T-helper 22 cell (primary cell): ENCODE measurements around the gene CEACAM16.

ENCODE experiments used
- DNase-seq: peaks from one replicate; pipeline ENCODE4 v3.0.0-alpha.2; 2020; ENCODE audit warnings: low read depth

The CEACAM16 gene

DNA sequence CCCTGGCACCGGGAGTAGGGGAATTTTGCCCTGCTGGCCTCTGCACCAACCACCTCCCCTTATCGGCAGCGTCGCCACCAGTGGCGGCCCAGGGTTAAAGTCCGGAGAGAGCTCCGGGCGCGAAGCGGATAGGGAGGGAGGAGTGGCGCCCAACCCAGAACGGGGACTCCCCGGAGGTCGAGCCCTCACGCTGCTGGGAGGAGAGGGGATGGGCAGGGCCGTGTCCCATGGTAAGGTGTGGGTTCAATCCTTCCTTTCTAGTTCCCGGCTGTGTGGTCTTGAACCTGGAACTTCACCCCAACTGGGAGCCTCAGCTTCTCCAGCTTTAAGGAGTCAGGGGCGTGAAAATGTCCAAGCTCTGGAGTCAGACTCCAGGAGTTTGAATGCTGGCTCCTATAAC lies 26.3 kb downstream of the CEACAM16 start:
- no peak for DNase-seq

DNA sequence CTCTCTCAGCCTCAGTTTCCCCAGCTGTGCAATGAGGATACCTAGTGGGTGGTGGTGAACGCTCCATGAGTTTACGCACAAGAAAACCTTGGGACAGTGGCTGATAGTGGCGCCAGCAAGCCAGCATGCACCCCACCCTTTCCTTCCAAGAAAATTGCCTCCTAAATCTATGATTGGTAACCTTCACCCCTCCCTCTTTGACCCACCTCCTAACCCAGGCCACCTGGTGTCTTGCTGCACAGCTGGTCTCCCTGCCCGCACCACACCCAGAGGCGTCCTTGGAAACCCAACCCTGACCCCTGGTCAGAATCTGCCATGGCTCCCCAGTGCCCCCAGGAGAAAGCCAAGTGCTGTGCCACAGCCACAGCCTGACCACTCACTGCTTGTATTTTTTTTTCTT lies 26.7 kb downstream of the CEACAM16 start:
- DNase-seq, result no peak

DNA sequence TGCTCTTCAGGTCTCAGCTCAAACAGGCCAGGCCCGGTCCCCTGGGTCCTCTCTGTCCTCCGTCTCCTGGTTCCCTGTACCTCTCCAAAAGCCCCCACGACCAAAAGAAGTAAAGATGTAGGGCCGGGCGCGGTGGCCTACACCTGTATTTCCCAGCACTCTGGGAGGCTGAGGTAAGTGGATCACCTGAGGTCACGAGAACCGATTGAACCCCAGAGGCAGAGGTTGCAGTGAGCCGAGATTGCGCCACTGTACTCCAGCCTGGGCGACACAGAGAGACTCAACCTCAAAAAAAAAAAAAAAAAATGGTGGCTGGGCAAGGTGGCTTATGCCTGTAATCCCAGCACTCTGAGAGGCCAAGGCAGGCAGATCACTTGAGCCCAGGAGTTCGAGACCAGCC lies 27.5 kb downstream of the CEACAM16 start:
- no peak for DNase-seq

DNA sequence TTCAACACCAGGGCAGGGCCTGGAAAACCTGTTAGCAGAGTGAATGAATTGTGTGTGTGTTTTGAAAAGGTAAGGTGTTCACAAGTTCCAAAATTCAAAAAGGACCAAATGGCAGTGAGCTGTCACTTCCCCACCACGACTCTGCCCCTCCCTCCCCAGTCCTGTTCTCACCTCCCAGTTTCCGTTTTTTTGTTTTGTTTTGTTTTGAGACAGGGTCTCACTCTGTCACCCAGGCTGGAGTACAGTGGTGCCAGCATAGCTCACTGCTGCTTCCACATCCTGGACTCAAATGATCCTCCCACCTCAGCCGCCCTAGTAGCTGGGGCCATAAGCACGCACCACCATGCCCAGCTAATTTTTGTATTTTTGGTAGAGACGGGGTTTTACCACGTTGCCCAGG lies 29.2 kb downstream of the CEACAM16 start:
- DNase-seq, result no peak

DNA sequence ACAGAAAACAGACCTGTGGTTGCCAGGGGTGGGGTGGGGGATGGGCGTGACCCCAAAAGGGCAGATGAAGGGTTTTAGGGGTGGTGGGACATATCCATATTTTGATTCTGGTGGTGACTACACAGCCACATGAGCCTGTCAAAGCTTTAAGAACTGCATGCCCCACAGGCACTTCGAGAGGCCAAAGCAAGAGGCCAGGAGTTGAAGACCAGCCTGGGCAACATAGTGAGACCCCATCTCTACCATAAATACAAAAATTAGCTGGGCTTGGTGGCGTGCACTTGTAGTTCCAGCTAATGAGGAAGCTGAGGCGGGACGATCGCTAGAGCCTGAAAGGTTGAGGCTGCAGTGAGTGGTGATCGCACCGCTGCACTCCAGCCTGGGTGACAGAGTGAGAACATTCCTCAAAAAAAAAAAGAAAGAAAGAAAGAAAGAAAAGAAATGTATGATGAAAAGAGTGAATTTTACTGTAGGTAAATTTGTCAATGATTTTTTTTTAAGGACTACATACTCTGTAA lies 30.6 kb downstream of the CEACAM16 start:
- DNase-seq, result no peak

DNA sequence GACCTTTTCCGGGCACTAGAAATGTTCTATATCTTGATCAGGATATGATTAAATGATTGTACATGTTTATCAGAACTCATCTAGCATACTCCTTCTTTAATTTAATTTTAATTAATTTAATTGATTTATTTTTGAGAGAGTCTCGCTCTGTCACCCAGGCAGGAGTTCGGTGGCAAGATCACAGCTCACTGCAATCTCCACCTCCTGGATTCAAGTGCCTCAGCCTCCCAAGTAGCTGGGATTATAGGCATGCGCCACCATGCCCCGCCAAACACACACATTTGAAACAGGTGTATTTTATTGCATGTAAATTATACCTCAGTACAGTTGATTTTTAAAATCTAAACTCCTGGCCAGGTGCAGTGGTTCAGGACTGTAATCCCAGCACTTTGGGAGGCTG lies 32.1 kb downstream of the CEACAM16 start:
- no peak for DNase-seq

DNA sequence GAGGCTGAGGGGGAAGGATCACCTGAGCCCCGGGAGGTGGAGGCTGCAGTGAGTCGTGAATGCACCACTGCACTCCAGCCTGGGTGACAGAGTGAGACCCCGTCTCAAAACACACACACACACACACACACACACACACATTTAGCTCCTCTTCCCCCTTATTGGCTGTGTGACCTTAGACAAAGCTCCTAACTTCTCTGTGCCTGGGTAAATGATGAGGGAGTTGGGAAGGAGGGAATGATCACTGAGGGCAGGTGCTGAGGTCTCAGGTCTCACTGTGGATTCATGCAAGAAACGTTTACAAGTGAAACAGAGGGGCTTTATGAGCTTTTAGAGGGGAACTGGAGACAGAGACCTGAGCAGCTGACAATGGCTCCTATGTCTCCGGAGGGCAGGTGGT lies 32.7 kb downstream of the CEACAM16 start:
- DNase-seq, result no peak

DNA sequence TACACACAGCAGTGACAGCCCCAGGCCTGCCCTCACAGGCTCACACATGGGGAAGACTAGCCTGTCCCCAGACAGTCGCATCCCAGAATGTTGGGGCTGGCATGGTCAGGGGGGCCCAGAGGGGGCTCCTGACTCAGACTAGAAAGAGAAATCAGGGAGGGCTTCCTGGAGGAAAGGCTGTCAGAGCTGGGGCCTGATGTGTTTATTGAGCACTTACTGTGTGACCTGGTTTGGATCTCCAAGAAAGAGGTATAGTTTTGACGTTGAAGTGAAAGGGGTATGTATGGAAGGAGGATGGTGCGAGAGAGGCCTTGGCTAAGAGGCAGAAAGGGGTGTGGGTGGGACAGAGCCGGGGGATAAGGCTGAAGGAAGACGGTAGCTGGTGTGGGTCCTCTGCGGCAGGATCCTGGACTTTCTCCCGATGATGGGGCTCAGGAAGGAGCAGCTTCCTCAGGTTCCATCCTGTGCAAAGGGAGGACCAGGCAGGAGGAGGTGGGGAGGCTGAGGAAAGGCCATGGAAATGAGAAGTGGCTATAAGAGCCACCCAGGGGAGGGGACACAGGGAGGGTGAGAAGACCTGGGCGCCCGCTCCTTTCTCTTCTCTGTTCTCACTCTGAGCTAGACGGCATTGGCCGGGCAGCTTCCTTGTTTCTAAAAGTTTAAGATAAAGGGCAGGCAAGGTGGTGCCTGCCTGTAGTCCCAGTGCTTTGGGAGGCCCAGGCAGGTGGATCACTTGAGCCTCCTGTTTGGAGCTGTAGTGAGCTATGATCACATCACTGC lies 33.5 kb downstream of the CEACAM16 start:
- DNase-seq, result no peak

DNA sequence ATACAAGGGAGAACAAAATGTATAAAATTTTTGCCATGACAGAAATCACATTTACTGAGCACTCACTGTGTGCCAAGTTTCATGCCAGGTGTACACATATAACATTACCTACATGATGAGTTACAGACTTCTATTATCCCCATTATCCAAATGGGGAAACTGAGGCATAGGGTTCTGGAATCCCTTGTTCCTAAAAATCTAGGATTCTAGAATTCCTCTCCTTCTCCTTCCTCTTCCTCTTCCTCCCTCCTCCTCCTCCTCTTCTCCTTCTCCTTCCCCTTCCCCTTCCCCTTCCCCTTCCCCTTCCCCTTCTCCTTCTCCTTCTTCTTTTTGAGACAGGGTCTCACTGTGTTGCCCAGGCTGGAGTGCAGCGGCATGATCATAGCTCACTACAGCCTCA lies 35.4 kb downstream of the CEACAM16 start:
- no peak for DNase-seq

DNA sequence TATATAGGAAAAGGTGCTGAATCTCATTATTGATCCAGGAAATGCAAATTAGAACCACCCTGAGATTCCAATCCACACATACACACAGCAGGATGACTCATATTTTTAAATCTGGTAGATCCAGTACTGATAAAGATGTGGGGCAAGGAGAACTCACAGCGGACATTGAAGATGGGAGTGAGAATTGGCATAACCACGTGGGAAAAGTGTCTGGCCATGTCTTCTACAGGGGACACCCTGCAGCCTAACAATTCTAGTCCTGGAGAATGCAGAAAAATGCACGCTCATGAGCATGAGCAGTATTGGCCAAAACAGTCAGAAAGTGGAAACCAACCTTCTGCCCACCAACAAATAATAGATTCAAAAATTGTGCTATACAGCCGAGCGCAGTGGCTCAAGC lies 36.1 kb downstream of the CEACAM16 start:
- no peak for DNase-seq

DNA sequence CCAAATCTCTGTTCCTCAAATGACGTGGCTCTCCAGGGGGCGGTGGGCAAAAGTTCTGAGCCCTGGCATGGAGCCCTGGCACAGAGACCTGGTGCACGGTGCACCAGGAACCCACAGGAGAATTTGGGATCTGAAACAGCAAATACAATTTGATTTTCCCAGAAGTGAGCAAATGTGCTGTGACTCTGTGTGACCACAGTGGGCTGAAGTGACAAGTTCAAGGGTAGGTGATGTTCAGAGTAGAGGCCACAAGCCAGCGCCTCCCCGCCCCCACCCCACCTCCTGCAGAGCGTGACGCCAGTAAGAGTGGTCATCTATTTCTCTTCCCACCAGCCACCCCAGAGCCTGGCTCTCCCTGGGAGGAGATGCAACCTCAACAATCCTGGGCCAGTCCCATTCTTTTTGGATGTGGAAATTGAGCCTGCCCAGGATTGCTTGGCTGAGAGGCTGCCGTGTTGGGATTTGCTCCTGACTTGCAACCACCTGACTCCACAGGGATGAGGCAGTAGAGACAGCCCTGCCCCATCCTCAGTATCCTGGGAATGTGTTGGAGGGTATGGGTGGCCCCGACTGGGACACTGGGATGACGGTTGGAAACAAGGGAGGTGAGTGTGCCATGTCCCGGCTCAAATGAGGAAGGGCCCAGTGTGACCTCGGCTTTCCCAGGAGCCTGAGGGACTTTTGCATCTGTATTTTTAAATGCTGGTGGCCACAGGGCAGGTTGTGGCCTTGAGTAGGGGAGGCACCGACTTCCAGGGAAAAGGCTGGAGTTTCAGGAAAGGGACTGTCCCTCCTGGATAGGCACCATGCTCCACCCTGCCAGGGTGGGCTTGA lies 38.5 kb downstream of the CEACAM16 start:
- DNase-seq, result no peak

DNA sequence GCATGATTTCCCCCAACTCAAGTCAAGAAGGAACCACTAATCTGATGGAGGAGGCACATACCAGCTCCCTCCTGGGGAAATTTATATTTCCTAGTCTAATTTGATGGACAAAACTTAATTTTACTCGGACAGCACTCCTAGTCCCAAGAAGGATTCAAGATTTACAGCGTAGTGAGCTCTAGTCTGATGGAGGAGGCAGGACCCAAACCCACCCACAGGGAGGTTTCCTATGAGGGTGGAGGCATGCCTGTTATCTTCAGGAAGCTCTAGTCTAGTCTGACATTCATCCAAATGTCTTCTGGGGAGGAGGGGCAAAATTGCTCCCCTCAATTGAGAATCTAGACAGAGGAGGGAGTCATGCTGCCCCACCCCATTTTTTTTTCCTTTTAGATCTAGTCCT lies 39.2 kb downstream of the CEACAM16 start:
- DNase-seq, result no peak

DNA sequence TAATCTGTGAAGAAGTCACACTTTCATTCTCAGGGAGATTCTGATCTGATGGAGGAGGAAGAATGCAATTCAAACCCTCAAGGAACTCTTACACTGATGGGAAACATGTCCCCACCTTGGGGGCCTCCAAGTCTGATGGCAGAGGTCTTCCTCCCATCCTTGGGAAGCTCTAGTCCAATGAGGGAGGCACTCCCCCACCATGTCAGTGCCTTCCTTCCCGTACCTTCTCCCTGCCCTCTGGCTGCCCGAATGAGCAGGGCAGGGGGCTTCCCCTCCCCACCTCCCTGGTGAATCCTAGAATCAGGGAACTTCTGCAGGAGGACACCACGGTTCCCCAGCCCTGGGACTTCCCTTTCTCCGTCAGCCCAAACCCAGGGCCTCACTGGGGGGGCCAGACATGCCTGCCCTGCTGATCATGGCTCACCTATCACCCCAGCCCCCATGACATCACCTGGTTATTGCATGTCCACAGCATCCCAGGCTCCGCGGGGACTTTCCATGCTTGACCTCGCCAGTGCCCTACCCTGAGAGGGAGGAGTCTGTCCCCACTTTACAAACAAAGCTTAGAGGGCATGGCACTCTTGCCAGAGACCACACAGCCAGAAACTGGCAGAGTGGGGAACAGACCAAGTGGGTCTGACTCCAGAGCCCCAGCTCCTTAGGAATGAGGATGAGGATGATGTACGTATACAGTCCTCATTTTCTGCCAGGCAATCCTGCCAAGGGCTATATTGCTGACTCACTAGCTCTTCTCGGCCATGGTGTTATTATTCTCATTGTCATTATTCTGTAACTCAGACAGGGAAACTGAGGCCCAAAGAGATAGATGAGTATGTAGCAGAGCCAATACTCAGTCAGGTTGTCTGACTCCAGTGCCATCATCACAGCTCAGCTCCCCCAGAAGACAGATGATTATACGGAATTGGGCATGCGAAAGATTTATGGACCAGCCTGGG lies 39.9 kb downstream of the CEACAM16 start:
- DNase-seq, result no peak

DNA sequence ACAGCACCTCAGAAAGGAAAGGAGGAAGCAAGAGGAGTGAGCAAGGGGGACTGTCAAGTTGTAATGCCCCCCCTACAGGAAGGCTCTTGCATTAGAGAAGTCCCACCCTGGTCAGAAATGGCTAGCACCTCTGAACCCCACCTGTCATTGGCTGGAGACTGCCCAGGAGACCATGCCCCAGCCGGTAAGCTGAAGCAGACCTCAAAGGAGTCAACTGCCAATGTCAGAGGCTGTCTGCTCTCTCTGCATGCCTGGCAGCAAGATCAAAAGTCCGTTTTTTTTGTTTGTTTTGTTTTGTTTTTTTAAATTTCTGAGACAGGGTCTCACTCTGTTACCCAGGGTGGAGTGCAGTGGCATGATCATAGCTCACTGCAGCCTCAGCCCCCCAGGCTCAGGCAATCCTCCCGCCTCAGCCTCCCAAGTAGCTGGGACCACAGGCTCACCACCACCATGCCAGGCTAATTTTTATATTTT lies 41.4 kb downstream of the CEACAM16 start:
- DNase-seq, result no peak

DNA sequence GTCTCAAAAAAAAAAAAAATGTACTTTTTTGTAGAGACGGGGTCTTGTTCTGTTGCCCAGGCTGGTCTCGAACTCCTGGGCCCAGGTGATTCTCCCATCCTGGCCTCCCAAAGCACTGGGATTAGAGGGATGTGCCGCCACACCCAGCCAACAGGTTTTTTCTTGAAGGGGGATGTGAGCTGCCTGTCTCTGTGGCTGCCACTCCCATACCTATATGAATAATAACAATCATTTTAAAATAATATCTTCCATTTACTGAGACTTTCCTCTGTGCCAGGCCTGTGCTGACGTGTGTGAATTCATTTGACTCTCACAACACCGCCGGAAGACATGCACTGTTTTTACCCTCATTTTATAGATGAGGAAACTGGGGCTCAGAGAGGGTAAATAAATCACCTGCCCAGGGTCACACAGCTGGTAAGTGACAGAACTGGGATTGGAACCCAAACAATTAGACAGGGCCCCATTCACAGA lies 42.3 kb downstream of the CEACAM16 start:
- no peak for DNase-seq

DNA sequence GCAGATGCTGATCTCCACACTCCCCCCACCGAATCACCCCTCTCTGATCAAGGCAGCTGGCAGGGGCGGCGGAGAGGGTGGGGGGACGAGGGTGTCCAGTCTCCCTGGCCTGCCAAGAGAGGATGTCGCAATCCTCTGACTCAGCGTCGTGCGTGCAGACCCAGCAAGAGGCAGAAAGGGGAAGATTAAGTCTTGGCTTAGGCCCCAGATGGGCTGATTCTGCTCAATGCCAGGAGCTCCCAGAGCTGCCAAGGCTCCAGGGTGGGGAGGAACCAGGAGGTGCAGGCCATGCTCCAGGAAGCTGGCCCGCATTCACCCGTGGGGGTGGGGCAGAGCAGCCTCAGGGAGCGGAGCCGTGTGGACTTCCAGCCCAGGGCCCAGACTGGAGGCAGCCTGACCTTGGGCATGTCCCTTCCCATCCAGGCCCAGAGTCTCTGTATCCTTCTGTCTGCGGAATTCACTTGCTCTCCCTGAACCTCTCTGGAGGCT lies 42.9 kb downstream of the CEACAM16 start:
- no peak for DNase-seq

DNA sequence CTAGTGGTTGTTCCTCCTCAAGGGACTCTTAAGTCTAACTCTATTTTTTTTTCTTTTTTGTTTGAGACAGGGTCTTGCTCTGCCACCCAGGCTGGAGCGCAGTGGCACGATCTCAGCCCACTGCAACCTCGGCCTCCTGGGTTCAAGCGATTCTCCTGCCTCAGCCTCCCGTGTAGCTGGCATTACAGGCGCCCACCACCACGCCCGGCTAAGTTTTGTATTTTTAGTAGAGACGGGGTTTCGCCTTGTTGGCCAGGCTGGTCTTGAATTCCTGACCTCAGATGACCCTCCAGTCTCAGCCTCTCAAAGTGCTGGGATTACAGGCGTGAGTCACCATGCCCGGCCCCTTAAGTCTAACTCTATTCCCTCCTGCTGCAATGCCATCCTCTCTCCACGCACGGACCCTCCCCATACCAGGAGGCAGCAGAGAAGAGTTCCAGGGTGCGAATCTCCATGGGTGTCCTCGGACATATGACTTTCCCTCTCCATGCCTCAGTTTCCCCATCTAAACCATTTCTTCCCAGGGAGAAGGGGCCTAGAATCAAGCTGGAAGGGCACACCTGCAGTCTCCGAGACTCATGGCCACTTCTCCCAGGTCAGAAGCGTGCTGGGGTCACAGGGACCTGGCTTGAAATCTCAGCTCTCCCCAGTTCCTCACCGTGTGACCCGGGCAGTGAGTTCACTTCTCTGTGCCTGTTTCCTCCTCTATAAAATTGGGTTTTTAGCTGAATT lies 43.5 kb downstream of the CEACAM16 start:
- DNase-seq, result no peak

DNA sequence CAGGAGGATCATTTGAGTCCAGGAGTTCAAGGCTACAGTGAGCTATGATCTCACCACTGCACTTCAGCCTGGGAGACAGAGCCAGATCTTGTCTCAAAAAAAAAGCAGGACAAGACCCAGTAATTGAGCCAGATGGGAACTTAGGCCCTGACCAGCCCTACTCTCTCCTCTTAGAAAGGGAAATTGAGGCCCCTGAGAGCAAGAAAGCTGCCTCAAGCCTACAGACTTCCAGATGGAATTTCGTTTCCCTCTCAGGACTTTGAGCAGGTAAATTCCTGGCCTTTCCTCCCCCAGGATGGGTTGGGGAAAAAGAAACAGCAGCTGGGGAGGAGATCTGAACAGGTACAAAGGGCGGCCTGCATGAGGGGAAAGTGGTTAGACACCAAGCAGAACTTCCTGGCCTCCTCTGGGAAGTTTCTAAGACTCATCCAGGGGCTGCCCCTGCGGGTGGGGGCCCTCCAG lies 46.0 kb downstream of the CEACAM16 start:
- DNase-seq, result no peak

DNA sequence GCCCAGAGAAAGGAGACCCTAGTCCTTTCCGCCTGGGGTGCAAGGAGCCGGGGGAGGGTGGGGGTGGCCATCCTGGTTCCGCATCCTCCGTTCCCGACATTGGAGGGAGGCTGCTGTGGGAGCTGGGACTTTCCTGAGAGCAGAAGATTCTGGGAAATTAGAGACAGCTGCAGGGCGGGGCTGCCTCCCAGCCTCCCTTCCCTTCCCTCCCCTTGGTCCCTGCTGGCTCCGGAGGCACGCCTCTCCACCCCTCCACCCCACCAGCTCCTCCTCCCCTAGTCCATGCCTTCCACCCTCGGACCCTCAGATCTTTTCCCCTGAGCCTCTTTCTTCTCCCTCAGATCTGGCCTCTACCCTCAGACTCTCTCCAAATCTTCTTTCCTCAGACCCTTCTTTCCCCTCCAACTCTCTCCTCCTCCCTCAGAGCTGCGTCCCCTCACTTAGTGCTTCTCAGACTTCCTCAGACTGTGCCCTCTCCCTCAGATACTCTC lies 46.4 kb downstream of the CEACAM16 start:
- DNase-seq, result no peak

DNA sequence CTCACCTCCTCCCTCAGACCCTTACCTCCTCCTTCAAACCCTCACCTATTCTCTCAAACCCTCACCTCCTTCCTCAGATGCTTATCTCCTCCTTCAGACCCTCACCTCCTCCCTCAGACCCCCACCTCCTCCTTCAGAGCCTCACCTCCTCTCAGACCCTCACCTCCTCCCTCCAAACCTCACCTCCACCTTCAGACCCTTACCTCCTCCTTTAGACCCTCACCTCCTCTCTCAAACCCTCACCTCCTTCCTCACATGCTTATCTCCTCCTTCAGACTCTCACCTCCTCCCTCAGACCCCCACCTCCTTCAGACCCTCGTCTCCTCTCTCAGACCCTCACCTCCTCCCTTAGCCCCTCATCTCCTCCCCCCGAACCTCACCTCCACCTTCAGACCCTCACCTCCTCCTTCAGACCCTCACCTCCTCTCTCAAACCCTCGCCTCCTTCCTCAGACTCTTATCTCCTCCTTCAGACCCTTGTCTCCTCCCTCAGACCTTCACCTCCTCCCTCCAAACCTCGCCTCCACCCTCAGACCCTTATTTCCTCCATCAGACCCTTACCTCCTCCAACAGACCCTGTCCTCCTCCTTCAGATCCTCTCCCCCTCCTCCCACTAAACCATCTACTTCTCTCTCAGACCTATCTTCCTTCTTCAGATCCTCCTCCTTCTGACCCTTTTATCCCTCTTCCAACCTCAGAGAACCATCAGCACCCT lies 47.1 kb downstream of the CEACAM16 start:
- no peak for DNase-seq
